KOPT-K1 (cell line): Measurements from ENCODE around the gene MAPK8.

Experiments used
- H3K27ac ChIP-seq: fragments of 200-600 bp; sonication (generic); 2 replicates; pipeline ENCODE4 v1.5.1; 2016; ENCODE audit warnings: antibody characterized with exemption, mild to moderate bottlenecking, low read depth, low read length; ENCODE audit not compliant: poor library complexity, severe bottlenecking
- H3K36me3 ChIP-seq: fragments of 200-600 bp; sonication (generic); 2 replicates; pipeline ENCODE4 v1.5.1; 2017; ENCODE audit warnings: antibody characterized with exemption, mild to moderate bottlenecking, low read length, moderate library complexity; ENCODE audit not compliant: insufficient read depth
- H3K9me3 ChIP-seq: fragments of 200-600 bp; sonication (generic); 2 replicates; pipeline ENCODE4 v1.5.1; 2017; ENCODE audit warnings: antibody characterized with exemption, low read length, mild to moderate bottlenecking; ENCODE audit not compliant: insufficient read depth, poor library complexity, severe bottlenecking

MAPK8 gene

GRCh38 chr10:48369501-48369900, 63.0 kb downstream of the MAPK8 start:
- H3K27ac ChIP-seq, result no peak overlapping the region
- H3K9me3 ChIP-seq, result peaks cover 26% of the 10 kb centered on the region
- peaks cover 5% of the 10 kb centered on the region; the same call in 1 of the 2 replicates for H3K36me3 ChIP-seq

GRCh38 chr10:48377751-48378530, 71.5 kb downstream of the MAPK8 start:
- Histone ChIP-seq H3K27ac (no peak overlapping the region), H3K36me3 (no peaks in the 10 kb centered on the region), H3K9me3 (peaks cover 50% of the 10 kb centered on the region)

- Histone ChIP-seq H3K36me3 (no peaks in the 10 kb centered on the region), H3K9me3 (peaks cover 47% of the 10 kb centered on the region), H3K27ac (no peak overlapping the region)
Observed at GRCh38 chr10:48378675-48379074, 72.2 kb downstream of the MAPK8 start.

GRCh38 chr10:48381971-48382370, 75.5 kb downstream of the MAPK8 start:
- H3K36me3 ChIP-seq, result no peaks in the 10 kb centered on the region
- H3K27ac ChIP-seq, result no peak overlapping the region
- H3K9me3 ChIP-seq, result peaks cover 31% of the 10 kb centered on the region

- Histone ChIP-seq H3K9me3 (peaks cover 28% of the 10 kb centered on the region), H3K27ac (no peak overlapping the region), H3K36me3 (no peaks in the 10 kb centered on the region)
Observed at GRCh38 chr10:48382982-48383381, 76.5 kb downstream of the MAPK8 start.

- H3K36me3 ChIP-seq, result no peaks in the 10 kb centered on the region
- no peak overlapping the region for H3K27ac ChIP-seq
- H3K9me3 ChIP-seq, result peaks cover 25% of the 10 kb centered on the region
Observed at GRCh38 chr10:48383393-48383792, 76.9 kb downstream of the MAPK8 start.

GRCh38 chr10:48384699-48384982, 78.2 kb downstream of the MAPK8 start:
- Histone ChIP-seq H3K36me3 (no peaks in the 10 kb centered on the region), H3K27ac (no peak overlapping the region), H3K9me3 (peaks cover 16% of the 10 kb centered on the region)

GRCh38 chr10:48389272-48389671, 82.8 kb downstream of the MAPK8 start:
- Histone ChIP-seq H3K36me3 (no peaks in the 10 kb centered on the region), H3K27ac (no peak overlapping the region), H3K9me3 (no peaks in the 10 kb centered on the region)

- Histone ChIP-seq H3K27ac (no peak overlapping the region), H3K9me3 (no peaks in the 10 kb centered on the region), H3K36me3 (no peaks in the 10 kb centered on the region)
Observed at GRCh38 chr10:48389846-48390557, 83.5 kb downstream of the MAPK8 start.

GRCh38 chr10:48390558-48390871, 84.0 kb downstream of the MAPK8 start:
- no peak overlapping the region for H3K27ac ChIP-seq
- H3K36me3 ChIP-seq, result no peaks in the 10 kb centered on the region

GRCh38 chr10:48390933-48391845, 84.7 kb downstream of the MAPK8 start:
- Histone ChIP-seq H3K36me3 (no peaks in the 10 kb centered on the region), H3K9me3 (no peaks in the 10 kb centered on the region), H3K27ac (no peak overlapping the region)

More at GRCh38 chr10:48390558-48390871, 84.0 kb downstream of the MAPK8 start:
- H3K9me3 ChIP-seq, result no peaks in the 10 kb centered on the region

- no peaks in the 10 kb centered on the region for H3K36me3 ChIP-seq
- no peak overlapping the region for H3K27ac ChIP-seq
- H3K9me3 ChIP-seq, result no peaks in the 10 kb centered on the region
Observed at GRCh38 chr10:48391994-48392393, 85.5 kb downstream of the MAPK8 start.

- Histone ChIP-seq H3K36me3 (no peaks in the 10 kb centered on the region), H3K27ac (no peak overlapping the region), H3K9me3 (no peaks in the 10 kb centered on the region)
Observed at GRCh38 chr10:48398261-48398660, 91.8 kb downstream of the MAPK8 start.

- H3K27ac ChIP-seq, result no peak overlapping the region
- no peaks in the 10 kb centered on the region for H3K9me3 ChIP-seq
- 0 out of 2 replicates have a peak, but pooled peaks cover under 1% of the 10 kb centered on the region for H3K36me3 ChIP-seq
Observed at GRCh38 chr10:48399056-48399541, 92.6 kb downstream of the MAPK8 start.

GRCh38 chr10:48399551-48399950, 93.1 kb downstream of the MAPK8 start:
- no peaks in the 10 kb centered on the region for H3K9me3 ChIP-seq
- 0 out of 2 replicates have a peak, but pooled peaks cover 5% of the 10 kb centered on the region for H3K36me3 ChIP-seq
- H3K27ac ChIP-seq, result no peak overlapping the region
